GM18511 (cell line): ENCODE results near the gene AS3MT.
"Not testable (repeated sequence)": the region's sequence is repeated elsewhere in the genome, so short reads cannot be mapped to it uniquely, and the experiment has no call there.

Experiments
- ATAC-seq: cut with Tn5 transposase; IDR thresholded peaks from one replicate; pipeline ENCODE4 v1.9.1; 2021; ENCODE audit warnings: mild to moderate bottlenecking, moderate library complexity; ENCODE audit not compliant: unreplicated experiment

The AS3MT gene

DNA sequence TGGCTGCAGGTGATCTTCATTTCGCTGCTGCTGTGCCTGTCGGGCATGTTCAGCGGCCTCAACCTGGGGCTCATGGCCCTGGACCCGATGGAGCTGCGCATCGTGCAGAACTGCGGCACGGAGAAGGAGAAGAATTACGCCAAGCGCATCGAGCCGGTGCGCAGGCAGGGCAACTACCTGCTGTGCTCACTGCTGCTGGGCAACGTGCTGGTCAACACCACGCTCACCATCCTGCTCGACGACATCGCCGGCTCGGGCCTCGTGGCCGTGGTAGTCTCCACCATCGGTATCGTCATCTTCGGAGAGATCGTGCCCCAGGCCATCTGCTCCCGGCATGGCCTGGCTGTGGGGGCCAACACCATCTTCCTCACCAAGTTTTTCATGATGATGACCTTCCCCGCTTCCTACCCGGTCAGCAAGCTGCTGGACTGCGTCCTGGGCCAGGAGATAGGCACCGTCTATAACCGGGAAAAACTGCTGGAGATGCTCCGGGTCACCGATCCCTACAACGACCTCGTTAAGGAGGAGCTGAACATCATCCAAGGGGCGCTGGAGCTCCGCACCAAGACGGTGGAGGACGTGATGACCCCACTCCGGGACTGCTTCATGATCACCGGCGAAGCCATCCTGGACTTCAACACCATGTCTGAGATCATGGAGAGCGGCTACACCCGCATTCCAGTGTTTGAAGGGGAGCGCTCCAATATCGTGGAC lies 50.1 kb downstream of the AS3MT start:
- no peak for ATAC-seq

GRCh38 chr10:102919992-102920739 lies 50.9 kb downstream of the AS3MT start:
- ATAC-seq, result no peak

- ATAC-seq, result no peak
Observed at GRCh38 chr10:102923601-102924000, 54.3 kb downstream of the AS3MT start.

- ATAC-seq, result no peak
Observed at GRCh38 chr10:102926842-102927241, 57.6 kb downstream of the AS3MT start.

DNA sequence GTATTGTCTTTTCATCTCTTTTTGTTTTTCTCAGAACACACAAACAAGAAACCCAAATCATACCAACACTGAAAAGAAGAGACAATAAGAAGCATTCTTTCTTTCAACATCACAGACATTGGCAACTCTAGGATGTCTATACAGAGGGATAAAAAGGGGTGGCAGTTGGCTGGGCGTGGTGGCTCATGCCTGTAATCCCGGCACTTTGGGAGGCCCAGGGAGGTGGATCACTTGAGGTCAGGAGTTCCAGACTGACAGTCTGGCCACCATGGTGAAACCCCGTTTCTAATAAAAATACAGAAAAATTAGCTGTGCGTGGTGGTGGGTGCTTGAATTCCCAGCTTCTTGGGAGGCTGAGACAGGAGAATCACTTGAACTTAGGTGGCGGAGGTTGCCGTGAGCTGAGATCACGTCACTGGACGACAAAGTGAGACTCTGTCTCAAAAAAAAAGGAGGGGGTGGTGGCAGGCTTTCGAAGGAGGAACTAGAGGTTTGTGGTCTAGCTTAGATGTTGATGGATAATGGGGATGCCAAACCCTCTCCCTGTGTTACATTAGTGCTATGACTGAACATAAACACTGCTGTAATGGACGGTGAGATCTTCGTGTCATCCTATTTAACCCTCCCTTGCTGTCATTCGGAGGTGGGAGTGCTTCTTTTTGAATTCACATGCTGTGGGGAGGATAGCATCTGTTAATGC lies 58.2 kb downstream of the AS3MT start:
- ATAC-seq, result no peak

- ATAC-seq, result not testable (repeated sequence)
Observed at GRCh38 chr10:102928442-102928841, 59.2 kb downstream of the AS3MT start.

DNA sequence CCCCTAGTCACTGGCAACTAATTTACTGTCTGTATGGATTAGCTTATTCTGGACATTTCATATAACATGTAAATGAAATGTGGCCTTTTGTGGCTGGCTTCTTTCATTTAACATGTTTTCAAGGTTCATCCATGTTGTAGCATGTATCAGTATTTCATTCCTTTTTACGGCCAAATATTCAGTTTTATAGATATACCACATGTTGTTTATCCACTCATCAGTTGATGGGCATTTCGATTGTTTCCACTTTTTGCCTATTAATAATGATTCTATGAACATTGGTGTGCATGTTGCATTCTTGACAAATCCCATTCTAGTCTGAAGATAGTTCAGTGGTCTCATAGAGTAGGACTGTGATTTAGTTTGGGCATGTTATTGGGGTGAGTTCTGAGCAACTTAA lies 61.5 kb downstream of the AS3MT start:
- no peak for ATAC-seq

- no peak for ATAC-seq
Observed at GRCh38 chr10:102931643-102932042, 62.4 kb downstream of the AS3MT start.

DNA sequence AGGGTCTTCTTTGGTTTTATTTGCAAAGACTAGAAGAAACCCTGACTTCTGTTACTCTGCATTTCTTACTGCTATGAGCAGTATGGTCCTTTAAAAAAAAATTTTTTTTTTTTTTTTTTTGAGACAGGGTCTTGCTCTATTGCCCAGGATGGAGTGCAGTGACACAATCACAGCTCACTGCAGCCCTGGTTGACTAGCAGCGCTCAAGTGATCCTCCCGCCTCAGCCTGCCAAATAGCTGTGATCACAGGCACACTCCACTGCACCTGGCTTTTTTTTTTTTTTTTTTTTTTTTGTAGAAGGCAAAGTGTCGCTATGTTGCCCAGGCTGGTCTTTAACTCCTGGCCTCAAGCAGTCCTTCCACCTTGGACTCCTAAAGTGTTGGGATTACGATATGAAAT lies 66.2 kb downstream of the AS3MT start:
- ATAC-seq, result no peak

DNA sequence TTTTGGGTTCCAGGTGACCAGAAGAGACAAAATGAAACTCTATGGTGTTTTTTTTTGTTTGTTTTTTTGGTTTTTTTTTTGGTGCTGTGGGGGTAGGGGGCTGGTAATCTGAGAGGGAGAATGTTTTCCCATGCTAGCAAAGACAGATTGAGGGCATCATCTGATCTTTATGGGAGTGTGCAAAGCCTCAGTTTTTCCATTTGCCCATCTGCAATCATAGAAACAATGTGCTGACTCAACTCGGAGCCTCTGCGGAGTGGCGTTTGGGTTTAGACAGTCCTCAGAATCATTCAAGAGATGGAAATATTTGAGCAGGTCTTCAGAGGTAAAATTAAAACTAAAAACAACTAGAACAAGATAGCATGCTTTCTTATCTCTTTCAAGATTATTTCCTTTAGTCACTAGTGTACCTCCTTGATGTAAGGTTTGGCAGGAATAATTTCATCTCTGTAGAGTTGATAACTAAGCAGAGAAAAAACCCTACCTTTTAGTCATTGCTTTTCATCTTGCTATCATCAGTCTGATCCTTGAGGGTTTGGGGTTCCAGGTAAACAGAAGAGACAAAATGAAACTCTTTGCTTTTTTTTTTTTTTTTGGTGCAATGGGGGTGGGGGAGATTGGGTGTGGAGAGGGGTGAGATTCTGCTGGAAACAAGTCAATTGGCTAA lies 66.8 kb downstream of the AS3MT start:
- no peak for ATAC-seq

- ATAC-seq, result no peak
Observed at GRCh38 chr10:102941401-102941800, 72.1 kb downstream of the AS3MT start.

- ATAC-seq, result no peak
Observed at GRCh38 chr10:102945449-102945848, 76.2 kb downstream of the AS3MT start.

DNA sequence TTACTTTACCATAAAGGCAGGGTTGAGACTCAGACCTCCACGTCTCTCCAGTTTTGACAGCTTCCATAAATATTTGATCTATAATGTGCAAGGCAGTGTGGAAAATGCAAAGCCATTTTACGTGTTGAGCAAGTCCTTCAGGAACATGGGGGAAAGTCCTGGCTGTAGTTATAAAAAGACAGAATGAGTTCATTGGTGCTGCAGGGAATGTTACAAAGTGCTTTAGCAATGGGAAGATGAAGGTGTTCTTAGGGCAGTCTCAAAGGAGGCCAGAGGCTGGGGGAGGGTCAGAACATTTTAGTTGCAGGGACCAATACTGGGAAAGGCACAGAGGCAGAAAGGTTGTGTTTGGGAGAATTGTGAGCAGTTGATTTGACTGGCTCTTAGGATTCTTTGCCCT lies 76.7 kb downstream of the AS3MT start:
- no peak for ATAC-seq

DNA sequence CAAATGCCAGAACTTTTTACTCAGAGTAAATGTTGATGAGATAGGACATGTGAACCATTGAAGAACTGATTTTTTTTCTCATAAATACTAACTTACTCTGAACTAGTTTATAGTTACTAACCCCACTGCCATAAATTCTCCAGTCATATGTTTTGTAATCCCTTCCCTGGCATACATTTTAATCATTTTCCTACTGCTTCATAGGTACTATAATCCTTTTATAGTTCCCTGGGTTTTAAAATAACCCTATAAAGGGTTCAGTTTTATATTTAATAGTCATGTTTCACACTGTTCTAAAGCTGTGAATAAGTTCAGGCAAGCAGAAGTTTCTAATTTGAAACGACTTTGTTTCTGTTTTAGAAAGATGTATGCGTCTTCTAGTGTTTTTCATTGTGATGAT lies 77.7 kb downstream of the AS3MT start:
- ATAC-seq, result no peak

GRCh38 chr10:102948176-102948575 lies 78.9 kb downstream of the AS3MT start:
- ATAC-seq, result no peak

GRCh38 chr10:102948786-102949185 lies 79.5 kb downstream of the AS3MT start:
- ATAC-seq, result no peak

DNA sequence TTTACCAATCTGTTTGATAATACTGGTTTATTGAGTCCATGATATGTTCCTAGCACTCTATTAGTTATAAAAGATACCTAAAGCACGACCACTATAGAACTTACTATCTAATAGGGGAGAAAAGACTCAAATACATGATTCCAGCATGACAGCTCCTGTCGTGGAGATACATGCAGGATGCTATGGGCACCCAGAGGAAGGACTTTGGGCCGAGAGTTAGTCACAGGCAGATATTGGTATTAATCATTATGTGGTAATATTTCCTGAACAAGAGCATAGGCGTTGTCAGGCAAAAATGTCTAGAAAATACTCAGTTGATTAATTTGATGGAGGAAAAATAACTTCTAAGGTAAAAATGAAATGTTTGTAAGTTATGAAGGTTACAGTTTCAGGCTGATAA lies 80.6 kb downstream of the AS3MT start:
- ATAC-seq, result no peak

GRCh38 chr10:102951316-102951715 lies 82.0 kb downstream of the AS3MT start:
- no peak for ATAC-seq
